DMS53 treated with DMSO at 0.1 percent for 48 hours (cell line): ENCODE results near the gene ITPR2.

ENCODE experiments used
- DNase-seq: peaks from one replicate; lab custom pipeline; 2025; ENCODE audit not compliant: unreplicated experiment; lab: John Stamatoyannopoulos, UW

The ITPR2 gene

GRCh38 chr12:26825459-26826016 is 7.5 kb downstream of the ITPR2 start:
- no peak for DNase-seq

GRCh38 chr12:26823390-26823789 is 9.6 kb downstream of the ITPR2 start:
- DNase-seq, result no peak

GRCh38 chr12:26822026-26822425 is 11.0 kb downstream of the ITPR2 start:
- DNase-seq, result no peak

GRCh38 chr12:26821212-26821701 is 11.7 kb downstream of the ITPR2 start:
- DNase-seq, result no peak

- DNase-seq, result no peak
Measured at GRCh38 chr12:26818636-26819035, 14.4 kb downstream of the ITPR2 start.

- no peak for DNase-seq
Measured at GRCh38 chr12:26818201-26818600, 14.8 kb downstream of the ITPR2 start.

- DNase-seq, result peak; percentile 80
Measured at GRCh38 chr12:26817183-26817591, 15.8 kb downstream of the ITPR2 start.

- no peak for DNase-seq
Measured at GRCh38 chr12:26813812-26814211, 19.2 kb downstream of the ITPR2 start.

- no peak for DNase-seq
Measured at GRCh38 chr12:26810330-26810729, 22.7 kb downstream of the ITPR2 start.

- no peak for DNase-seq
Measured at GRCh38 chr12:26809611-26810285, 23.2 kb downstream of the ITPR2 start.

GRCh38 chr12:26808766-26809476 is 24.1 kb downstream of the ITPR2 start:
- no peak for DNase-seq

- DNase-seq, result no peak
Measured at GRCh38 chr12:26807292-26807691, 25.7 kb downstream of the ITPR2 start.

GRCh38 chr12:26806556-26806955 is 26.4 kb downstream of the ITPR2 start:
- DNase-seq, result no peak

GRCh38 chr12:26805401-26805971 is 27.5 kb downstream of the ITPR2 start:
- peak; percentile 45 for DNase-seq

GRCh38 chr12:26803552-26803951 is 29.4 kb downstream of the ITPR2 start:
- peak; percentile 37 for DNase-seq

GRCh38 chr12:26801486-26801885 is 31.5 kb downstream of the ITPR2 start:
- DNase-seq, result no peak

GRCh38 chr12:26800858-26801257 is 32.1 kb downstream of the ITPR2 start:
- no peak for DNase-seq

- no peak for DNase-seq
Measured at GRCh38 chr12:26800347-26800746, 32.6 kb downstream of the ITPR2 start.

GRCh38 chr12:26799741-26800140 is 33.3 kb downstream of the ITPR2 start:
- DNase-seq, result peak; percentile 36

GRCh38 chr12:26798640-26799039 is 34.4 kb downstream of the ITPR2 start:
- DNase-seq, result no peak

GRCh38 chr12:26798023-26798422 is 35.0 kb downstream of the ITPR2 start:
- no peak for DNase-seq

GRCh38 chr12:26795910-26796309 is 37.1 kb downstream of the ITPR2 start:
- DNase-seq, result no peak
